GM12878 (cell line): ENCODE measurements around the gene C2CD5. TPM values are rescaled to one million over a fixed set of nuclear protein-coding genes. Genes with fewer than 3 reads are reported as not detected.

Experiments used
- ATAC-seq: fragments of 200-7000 bp; cut with Tn5 transposase; 3 replicates; pipeline ENCODE4 v1.9.1; 2020; ENCODE audit warnings: mild to moderate bottlenecking, moderate library complexity
- BruUV-seq: library from RNA; stranded (reverse); fragments of 400-500 nt; replicated peaks from 2 replicates; lab custom pipeline; 2021; lab: Mats Ljungman, UMichigan
- CTCF ChIA-PET: fragments of 300-600 bp; sonication (Branson Sonifier 250); formaldehyde crosslinking; extraction: SDS; loops from one replicate; lab custom pipeline; 2021; ENCODE audit warnings: inconsistent platforms; lab: Yijun Ruan, JAX
- POLR2A ChIA-PET: fragments of 350-600 bp; formaldehyde crosslinking; extraction: SDS; loops from one replicate; lab custom pipeline; 2021; ENCODE audit warnings: inconsistent platforms; lab: Charles Lee
- RAD21 ChIA-PET: fragments of 300-600 bp; sonication (Branson Sonifier 250); formaldehyde crosslinking; loops from one replicate; lab custom pipeline; 2023; ENCODE audit warnings: antibody characterized with exemption; ENCODE audit not compliant: unreplicated experiment; lab: Charles Lee
- SMC1A ChIA-PET: fragments of 300-600 bp; sonication (Branson Sonifier 250); formaldehyde crosslinking; loops from one replicate; lab custom pipeline; 2023; ENCODE audit not compliant: unreplicated experiment, uncharacterized antibody; lab: Charles Lee
- DNase-seq: peaks from one replicate; pipeline ENCODE4 v3.0.0-alpha.2; 2011; ENCODE audit warnings: low read depth, low spot score
- FAIRE-seq: peaks from 3 replicates; lab custom pipeline; 2011; peaks lifted over from hg19 to GRCh38; lab: Jason Lieb, UNC
- H2AFZ ChIP-seq: 2 replicates; pipeline ENCODE4 v1.6.0; 2011; ENCODE audit warnings: low read depth, low read length, control low read depth; ENCODE audit not compliant: control insufficient read depth
- H3K27ac ChIP-seq: 2 replicates; pipeline ENCODE4 v1.5.1; 2011; ENCODE audit warnings: control low read depth; ENCODE audit not compliant: control insufficient read depth, insufficient read depth
- H3K27me3 ChIP-seq, 2 experiments: replicated peaks in 1 of 2; 2 replicates each; pipeline versions ENCODE4 v1.6.0 to v1.6.1; 2011; ENCODE audit warnings: low read length in 1 of 2; ENCODE audit not compliant: control insufficient read depth in 2 of 2, insufficient read depth in 2 of 2
- H3K36me3 ChIP-seq, 2 experiments: 2 replicates each; pipeline ENCODE4 v1.5.1; 2011; ENCODE audit warnings: low read length in 1 of 2; ENCODE audit not compliant: control insufficient read depth in 2 of 2, insufficient read depth in 2 of 2
- H3K4me1 ChIP-seq: 2 replicates; pipeline ENCODE4 v1.6.1; 2011; ENCODE audit warnings: mild to moderate bottlenecking, low read length, moderate library complexity, mixed read lengths; ENCODE audit not compliant: control insufficient read depth, insufficient read depth
- H3K4me2 ChIP-seq: 2 replicates; pipeline ENCODE4 v1.6.0; 2011; ENCODE audit warnings: control low read depth; ENCODE audit not compliant: control insufficient read depth, insufficient read depth
- H3K4me3 ChIP-seq: fragments of 200-600 bp; sonication (generic); 2 replicates; pipeline ENCODE4 v1.5.1; 2016
- H3K79me2 ChIP-seq: 2 replicates; pipeline ENCODE4 v1.6.0; 2011; ENCODE audit warnings: low read length; ENCODE audit not compliant: control insufficient read depth, insufficient read depth
- H3K9ac ChIP-seq: 2 replicates; pipeline ENCODE4 v1.8.0; 2011; ENCODE audit warnings: low read length, control low read depth, mixed read lengths; ENCODE audit not compliant: control insufficient read depth, insufficient read depth
- H3K9me3 ChIP-seq: replicated peaks from 3 replicates; pipeline ENCODE4 v1.5.1; 2011; ENCODE audit warnings: mild to moderate bottlenecking, low read length; ENCODE audit not compliant: control insufficient read depth, insufficient read depth
- H4K20me1 ChIP-seq: 2 replicates; pipeline ENCODE4 v1.6.0; 2011; ENCODE audit not compliant: control insufficient read depth, insufficient read depth
- CBFB ChIP-seq: IDR thresholded peaks from 2 replicates; pipeline ENCODE4 v1.6.1; 2016; ENCODE audit warnings: antibody characterized with exemption, low read depth
- CTCF ChIP-seq, 3 experiments: IDR thresholded peaks in 2 of 3; conservative IDR thresholded peaks in 1 of 3; 2 replicates each; pipeline ENCODE4 v1.5.1; 2011; ENCODE audit warnings: low read depth in 3 of 3, low read length in 3 of 3, mild to moderate bottlenecking in 3 of 3, control low read depth in 2 of 3, moderate library complexity in 2 of 3, inconsistent platforms in 1 of 3, mixed read lengths in 1 of 3; ENCODE audit not compliant: control insufficient read depth in 2 of 3, insufficient read depth in 1 of 3; ENCODE audit errors: extremely low read depth in 1 of 3
- EGR1 ChIP-seq, 2 experiments: IDR thresholded peaks; 1 replicate in 1 of 2; 2 replicates in 1 of 2; pipeline ENCODE4 v1.6.1; 2011 to 2012; ENCODE audit warnings: low read depth in 2 of 2, low read length in 2 of 2, borderline replicate concordance in 1 of 2, mild to moderate bottlenecking in 1 of 2, moderate library complexity in 1 of 2
- FOXM1 ChIP-seq: IDR thresholded peaks from 2 replicates; pipeline ENCODE4 v1.6.1; 2012; ENCODE audit warnings: low read depth, mild to moderate bottlenecking, inconsistent platforms, low read length, moderate library complexity
- HSF1 ChIP-seq: fragments of 150-350 bp; IDR thresholded peaks from 2 replicates; pipeline ENCODE4 v1.6.1; 2014; ENCODE audit warnings: mild to moderate bottlenecking, low read depth, low read length
- IRF4 ChIP-seq: IDR thresholded peaks from 2 replicates; pipeline ENCODE4 v1.6.1; 2011; ENCODE audit warnings: low read depth, low read length
- LARP7 ChIP-seq: fragments of 450-650 bp; IDR thresholded peaks from 2 replicates; pipeline ENCODE4 v1.6.1; 2017; ENCODE audit warnings: mild to moderate bottlenecking
- MAX ChIP-seq: IDR thresholded peaks from 2 replicates; pipeline ENCODE4 v1.6.1; 2012; ENCODE audit warnings: low read depth, low read length, improper control_type of control experiment
- MTA3 ChIP-seq: IDR thresholded peaks from 2 replicates; pipeline ENCODE4 v1.6.1; 2012; ENCODE audit warnings: low read length, inconsistent platforms, borderline replicate concordance
- NFIC ChIP-seq: IDR thresholded peaks from 2 replicates; pipeline ENCODE4 v1.6.1; 2012; ENCODE audit warnings: low read depth, mild to moderate bottlenecking, inconsistent platforms, low read length, moderate library complexity
- PML ChIP-seq: IDR thresholded peaks from 2 replicates; pipeline ENCODE4 v1.6.1; 2012; ENCODE audit warnings: low read length, inconsistent platforms
- RCOR1 ChIP-seq: conservative IDR thresholded peaks from 2 replicates; pipeline ENCODE4 v1.6.1; 2012; ENCODE audit warnings: low read depth, low read length, improper control_type of control experiment
- SP1 ChIP-seq: IDR thresholded peaks from one replicate; pipeline ENCODE4 v1.6.1; 2011; ENCODE audit warnings: low read depth, low read length
- SREBF1 ChIP-seq: IDR thresholded peaks from 2 replicates; pipeline ENCODE4 v1.6.1; 2012; ENCODE audit warnings: mild to moderate bottlenecking, low read length
- TBL1XR1 ChIP-seq: IDR thresholded peaks from 2 replicates; pipeline ENCODE4 v1.6.1; 2012; ENCODE audit warnings: low read depth, low read length, improper control_type of control experiment
- TCF3 ChIP-seq: IDR thresholded peaks from 2 replicates; pipeline ENCODE4 v1.6.1; 2012; ENCODE audit warnings: low read depth, mild to moderate bottlenecking, low read length, borderline replicate concordance; ENCODE audit not compliant: insufficient read depth
- USF1 ChIP-seq: IDR thresholded peaks from 2 replicates; pipeline ENCODE4 v1.6.1; 2011; ENCODE audit warnings: borderline replicate concordance, low read depth, mild to moderate bottlenecking, moderate library complexity, mixed read lengths, low read length; ENCODE audit not compliant: insufficient read depth; ENCODE audit errors: extremely low read length
- YBX1 ChIP-seq: fragments of 450-650 bp; IDR thresholded peaks from 2 replicates; pipeline ENCODE4 v1.6.1; 2016; ENCODE audit warnings: antibody characterized with exemption
- ZBTB4 ChIP-seq: fragments of 450-650 bp; formaldehyde crosslinking; IDR thresholded peaks from 2 replicates; pipeline ENCODE4 v1.4.0; 2022; ENCODE audit warnings: mild to moderate bottlenecking, moderate library complexity
- in situ Hi-C: fragments of 300-500 bp; cut with MboI; formaldehyde crosslinking; loops from 9 replicates; pipeline ENCODE4 v1.14.3; 2018; ENCODE audit warnings: mixed read lengths
- intact Hi-C: fragments of 100-400 bp; cut with micrococcal nuclease; formaldehyde crosslinking; loops from one replicate; pipeline ENCODE4 v1.14.2; 2022; ENCODE audit not compliant: unreplicated experiment
- polyA plus RNA-seq, 11 experiments: library from polyadenylated mRNA; depleted of rRNA in 4 of 11; unstranded in 6 of 11; stranded (reverse) in 5 of 11; fragments of >200 nt; fragmentation: Nextera tagmentation in 4 of 11; fragmentation: Illumina TruSeq in 1 of 11; extraction: Ambion mirVana in 4 of 11; extraction: Trizol in 1 of 11; gene quantifications; 1 replicate in 1 of 11; 2 replicates in 10 of 11; pipeline versions ENCODE4 v1.2.1 to v1.2.3, GENCODE V29; 2011 to 2016; ENCODE audit warnings: inconsistent platforms in 2 of 11, missing spikeins in 2 of 11, low read depth in 1 of 11
- total RNA-seq, 4 experiments: library from RNA; depleted of rRNA in 3 of 4; stranded (reverse); fragments of >200 nt in 3 of 4; fragmentation: Illumina TruSeq in 1 of 4; extraction: Trizol in 1 of 4; gene quantifications; 2 replicates each; pipeline versions ENCODE4 v1.2.1 to v1.2.3, GENCODE V29; 2013 to 2021

C2CD5 gene
- total and polyA plus RNA-seq, 10 of the 15 experiments (the other 5 are each of a cell fraction or from before 2014, with no cell fraction given): 7.7 to 55.0 (median 27.0) TPM

GRCh38 chr12:22569253-22569652 lies 24.9 kb upstream of the C2CD5 start:
- BruUV-seq: no TSS peak
- no peaks in the 10 kb centered on the region; the same call in 2 of the 3 replicates for H3K9me3 ChIP-seq
- no peaks in the 10 kb centered on the region for H3K36me3 ChIP-seq
- H3K79me2 ChIP-seq: no peaks in the 10 kb centered on the region
- no peaks in the 10 kb centered on the region for H4K20me1 ChIP-seq
- H3K4me3 ChIP-seq: no peak overlapping the region
- in situ Hi-C loops: no loop called here
- no peak for ATAC-seq
- H3K9ac ChIP-seq: no peak overlapping the region
- ChIA-PET POLR2A (no interaction called here), SMC1A (interaction anchor here (1.4 kb wide), 1 partner anchor 17 kb away, joined by 4 read pairs; no protein-coding TSS in a partner anchor), CTCF (interaction anchor here (0.5 kb wide), 1 partner anchor 10 kb away, joined by 3 read pairs; no protein-coding TSS in a partner anchor), RAD21 (no interaction called here)
- no peak overlapping the region for H2AFZ ChIP-seq
- FAIRE-seq: no peak
- no peak overlapping the region for H3K27ac ChIP-seq
- no peak for DNase-seq
- H3K4me1 ChIP-seq: no peaks in the 10 kb centered on the region
- intact Hi-C loops: no loop called here
- no peaks in the 10 kb centered on the region; a peak in 1 of 4 replicates for H3K27me3 ChIP-seq
- no peak overlapping the region for H3K4me2 ChIP-seq
- TF ChIP-seq LARP7 (no peak), MTA3 (no peak), SREBF1 (no peak), CTCF (IDR thresholded peaks at IDR 0.05 in 2 of 3, conservative IDR thresholded peaks at IDR 0.05 in 1 of 3; ENCODE audit: control insufficient read depth in 2 of 3, extremely low read depth in 1 of 3, insufficient read depth in 1 of 3, low read depth in 3 of 3, low read length in 3 of 3) (no peak), PML (no peak), FOXM1 (no peak), YBX1 (no peak), USF1 (no peak), ZBTB4 (CRISPR knock-in tag) (no peak), CBFB (no peak), EGR1 (IDR thresholded peaks at IDR 0.05; ENCODE audit: borderline replicate concordance in 1 of 2, low read depth in 2 of 2, low read length in 2 of 2) (no peak), IRF4 (no peak), TCF3 (no peak), MAX (no peak), SP1 (no peak), HSF1 (no peak), TBL1XR1 (no peak), NFIC (no peak), RCOR1 (no peak)
